ENCODE data around the gene HOXC6.

HOXC6 gene

GRCh38 chr12:54017878-54018467 lies 10.3 kb upstream of the HOXC6 start (continued):
- TF ChIP-seq ZBTB10 (tag by site-specific recombination; IDR thresholded peaks at IDR 0.05) (peak; percentile 85), ZNF366 (tag by site-specific recombination; conservative IDR thresholded peaks at IDR 0.05) (peak; percentile 39; the same call in 1 of the 2 replicates), GLIS1 (tag by site-specific recombination; IDR thresholded peaks at IDR 0.05) (peak; percentile 59), SCRT2 (tag by site-specific recombination; IDR thresholded peaks at IDR 0.05) (no peak), ZNF398 (tag by site-specific recombination; IDR thresholded peaks at IDR 0.05) (peak; percentile 98), KLF16 (tag by site-specific recombination; IDR thresholded peaks at IDR 0.05) (peak; percentile 88), ZBTB17 (tag by site-specific recombination; IDR thresholded peaks at IDR 0.05) (0 out of 2 replicates have a peak, but pooled peaks have one; percentile 58), KLF7 (tag by site-specific recombination; IDR thresholded peaks at IDR 0.05; ENCODE audit: borderline replicate concordance) (peak; percentile 93), YY2 (tag by site-specific recombination; IDR thresholded peaks at IDR 0.05) (0 out of 2 replicates have a peak, but pooled peaks have one; percentile 12), OVOL3 (tag by site-specific recombination; IDR thresholded peaks at IDR 0.05) (no peak), KLF9 (tag by site-specific recombination; IDR thresholded peaks at IDR 0.05; ENCODE audit: low read depth) (peak; percentile 91), SP3 (tag by site-specific recombination; IDR thresholded peaks at IDR 0.05) (peak; percentile 93), OSR2 (tag by site-specific recombination; IDR thresholded peaks at IDR 0.05) (peak; percentile 90), SP2 (tag by site-specific recombination; IDR thresholded peaks at IDR 0.05) (peak; percentile 91), ZBTB21 (tag by site-specific recombination; IDR thresholded peaks at IDR 0.05) (0 out of 2 replicates have a peak, but pooled peaks have one; percentile 16), ZFP37 (tag by site-specific recombination; IDR thresholded peaks at IDR 0.05) (peak; percentile 50; the same call in 1 of the 2 replicates), MYNN (tag by site-specific recombination; IDR thresholded peaks at IDR 0.05; ENCODE audit: borderline replicate concordance) (no peak; the same call in 1 of the 2 replicates), ZXDB (tag by site-specific recombination; IDR thresholded peaks at IDR 0.05) (peak; percentile 89), ZNF324 (tag by site-specific recombination; IDR thresholded peaks at IDR 0.05) (peak; percentile 30; the same call in 1 of the 2 replicates), ZNF391 (tag by site-specific recombination; IDR thresholded peaks at IDR 0.05; ENCODE audit: borderline replicate concordance, low read depth) (peak; percentile 81; the same call in 1 of the 2 replicates), ZNF280C (tag by site-specific recombination; IDR thresholded peaks at IDR 0.05) (no peak), ZNF138 (tag by site-specific recombination; IDR thresholded peaks at IDR 0.05; ENCODE audit: borderline replicate concordance) (no peak), MZF1 (tag by site-specific recombination; IDR thresholded peaks at IDR 0.05; ENCODE audit: borderline replicate concordance) (peak; percentile 55; the same call in 1 of the 2 replicates), BCL11A (tag by site-specific recombination; IDR thresholded peaks at IDR 0.05; ENCODE audit: low read depth) (peak; percentile 71), ZNF600 (tag by site-specific recombination; IDR thresholded peaks at IDR 0.05) (peak; percentile 48; the same call in 1 of the 2 replicates), ZNF335 (tag by site-specific recombination; conservative IDR thresholded peaks at IDR 0.05) (peak; percentile 64)
- TF ChIP-seq, protein P1, sequence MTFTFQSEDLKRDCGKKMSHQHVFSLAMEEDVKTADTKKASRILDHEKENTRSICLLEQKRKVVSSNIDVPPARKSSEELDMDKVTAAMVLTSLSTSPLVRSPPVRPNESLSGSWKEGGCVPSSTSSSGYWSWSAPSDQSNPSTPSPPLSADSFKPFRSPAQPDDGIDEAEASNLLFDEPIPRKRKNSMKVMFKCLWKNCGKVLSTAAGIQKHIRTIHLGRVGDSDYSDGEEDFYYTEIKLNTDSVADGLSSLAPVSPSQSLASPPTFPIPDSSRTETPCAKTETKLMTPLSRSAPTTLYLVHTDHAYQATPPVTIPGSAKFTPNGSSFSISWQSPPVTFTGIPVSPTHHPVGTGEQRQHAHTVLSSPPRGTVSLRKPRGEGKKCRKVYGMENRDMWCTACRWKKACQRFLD (tag by site-specific recombination; IDR thresholded peaks at IDR 0.05), result peak; percentile 80; the same call in 1 of the 2 replicates
- TF ChIP-seq, protein P2, sequence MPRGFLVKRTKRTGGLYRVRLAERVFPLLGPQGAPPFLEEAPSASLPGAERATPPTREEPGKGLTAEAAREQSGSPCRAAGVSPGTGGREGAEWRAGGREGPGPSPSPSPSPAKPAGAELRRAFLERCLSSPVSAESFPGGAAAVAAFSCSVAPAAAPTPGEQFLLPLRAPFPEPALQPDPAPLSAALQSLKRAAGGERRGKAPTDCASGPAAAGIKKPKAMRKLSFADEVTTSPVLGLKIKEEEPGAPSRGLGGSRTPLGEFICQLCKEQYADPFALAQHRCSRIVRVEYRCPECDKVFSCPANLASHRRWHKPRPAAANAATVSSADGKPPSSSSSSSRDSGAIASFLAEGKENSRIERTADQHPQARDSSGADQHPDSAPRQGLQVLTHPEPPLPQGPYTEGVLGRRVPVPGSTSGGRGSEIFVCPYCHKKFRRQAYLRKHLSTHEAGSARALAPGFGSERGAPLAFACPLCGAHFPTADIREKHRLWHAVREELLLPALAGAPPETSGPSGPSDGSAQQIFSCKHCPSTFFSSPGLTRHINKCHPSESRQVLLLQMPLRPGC (tag by site-specific recombination; IDR thresholded peaks at IDR 0.05), result peak; percentile 6; the same call in 1 of the 2 replicates
- TF ChIP-seq, protein P3, sequence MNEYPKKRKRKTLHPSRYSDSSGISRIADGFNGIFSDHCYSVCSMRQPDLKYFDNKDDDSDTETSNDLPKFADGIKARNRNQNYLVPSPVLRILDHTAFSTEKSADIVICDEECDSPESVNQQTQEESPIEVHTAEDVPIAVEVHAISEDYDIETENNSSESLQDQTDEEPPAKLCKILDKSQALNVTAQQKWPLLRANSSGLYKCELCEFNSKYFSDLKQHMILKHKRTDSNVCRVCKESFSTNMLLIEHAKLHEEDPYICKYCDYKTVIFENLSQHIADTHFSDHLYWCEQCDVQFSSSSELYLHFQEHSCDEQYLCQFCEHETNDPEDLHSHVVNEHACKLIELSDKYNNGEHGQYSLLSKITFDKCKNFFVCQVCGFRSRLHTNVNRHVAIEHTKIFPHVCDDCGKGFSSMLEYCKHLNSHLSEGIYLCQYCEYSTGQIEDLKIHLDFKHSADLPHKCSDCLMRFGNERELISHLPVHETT (tag by site-specific recombination; IDR thresholded peaks at IDR 0.05), result peak; percentile 38; the same call in 1 of the 2 replicates
